Erythroblast (primary cell): ENCODE results near the gene C2CD2.

Experiments
- GATA1 ChIP-seq: IDR thresholded peaks from 2 replicates; pipeline ENCODE4 v1.6.1; 2011; ENCODE audit warnings: low read depth, mild to moderate bottlenecking, control low read depth, low read length, moderate library complexity
- POLR2A ChIP-seq: IDR thresholded peaks from 2 replicates; pipeline ENCODE4 v1.6.1; 2011; ENCODE audit warnings: mild to moderate bottlenecking, low read length

DNA sequence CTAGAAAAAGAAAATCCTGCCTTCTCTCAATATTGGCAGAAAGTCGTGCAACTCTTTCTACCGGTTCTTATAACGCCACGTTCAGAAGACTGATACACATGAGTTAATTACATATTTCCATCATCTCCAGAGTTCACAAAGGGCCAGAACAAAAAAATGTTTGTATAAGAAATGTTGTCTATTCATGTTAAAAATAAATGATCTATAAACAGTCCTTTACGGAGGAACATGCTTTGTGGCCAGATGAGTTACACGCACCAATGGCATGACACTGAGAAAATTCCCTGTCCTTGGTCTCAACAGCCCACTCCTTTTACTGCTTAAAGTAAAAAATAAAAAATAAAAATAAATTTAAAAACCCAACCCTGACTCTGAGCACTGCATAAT is 29.5 kb downstream of the C2CD2 start:
- TF ChIP-seq POLR2A (no peak), GATA1 (no peak)
